ENCODE results near the gene P3H1.

GRCh38 chr1:42750041-42750440 is 16.8 kb downstream of the P3H1 start:
- TF ChIP-seq, protein P1, sequence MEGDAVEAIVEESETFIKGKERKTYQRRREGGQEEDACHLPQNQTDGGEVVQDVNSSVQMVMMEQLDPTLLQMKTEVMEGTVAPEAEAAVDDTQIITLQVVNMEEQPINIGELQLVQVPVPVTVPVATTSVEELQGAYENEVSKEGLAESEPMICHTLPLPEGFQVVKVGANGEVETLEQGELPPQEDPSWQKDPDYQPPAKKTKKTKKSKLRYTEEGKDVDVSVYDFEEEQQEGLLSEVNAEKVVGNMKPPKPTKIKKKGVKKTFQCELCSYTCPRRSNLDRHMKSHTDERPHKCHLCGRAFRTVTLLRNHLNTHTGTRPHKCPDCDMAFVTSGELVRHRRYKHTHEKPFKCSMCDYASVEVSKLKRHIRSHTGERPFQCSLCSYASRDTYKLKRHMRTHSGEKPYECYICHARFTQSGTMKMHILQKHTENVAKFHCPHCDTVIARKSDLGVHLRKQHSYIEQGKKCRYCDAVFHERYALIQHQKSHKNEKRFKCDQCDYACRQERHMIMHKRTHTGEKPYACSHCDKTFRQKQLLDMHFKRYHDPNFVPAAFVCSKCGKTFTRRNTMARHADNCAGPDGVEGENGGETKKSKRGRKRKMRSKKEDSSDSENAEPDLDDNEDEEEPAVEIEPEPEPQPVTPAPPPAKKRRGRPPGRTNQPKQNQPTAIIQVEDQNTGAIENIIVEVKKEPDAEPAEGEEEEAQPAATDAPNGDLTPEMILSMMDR (IDR thresholded peaks at IDR 0.05; ENCODE audit: insufficient read depth, low read length) = no peak
- no peak for TF ChIP-seq GABPA (IDR thresholded peaks at IDR 0.05; ENCODE audit: low read depth)
- no peak for TF ChIP-seq POLR2AphosphoS5 (IDR thresholded peaks at IDR 0.05; ENCODE audit: low read depth)
